ENCODE data around the gene AZI2. TPM values are rescaled to one million over a fixed set of nuclear protein-coding genes. Genes with fewer than 3 reads are reported as not detected.

The AZI2 gene
- total RNA-seq = 38.3 TPM
- long read RNA-seq, full-length matches to known transcripts = 42 of 49 reads
- long read RNA-seq, partial matches to known transcripts = 2 of 49 reads
- long read RNA-seq, other reads (novel, unspliced or antisense) = 5 of 49 reads

- DNase-seq (ENCODE audit: low spot score) = peak; percentile 97
- intact Hi-C loops (cut with DNase I) = loop anchor here (5.0 kb wide), 1 partner anchor 107 kb away; the partner anchor contains the start of gene CMC1
These were observed at the start of gene AZI2, which contains the start of gene ZCWPW2 for GRCh38 chr3:28348629-28349468. TSS of gene AZI2 (minus strand) at chr3:28348824. CDS start at chr3:28340617, 8,207 bp downstream. TSS of gene ZCWPW2 (plus strand) at chr3:28348721. CDS start at chr3:28413069, 64,348 bp downstream.

GRCh38 chr3:28388978-28389377 is 40.4 kb upstream of the AZI2 start:
- no peak for DNase-seq (ENCODE audit: low spot score)
- intact Hi-C loops (cut with DNase I) = no loop called here

GRCh38 chr3:28386049-28386448 is 37.4 kb upstream of the AZI2 start:
- no peak for DNase-seq (ENCODE audit: low spot score)
- intact Hi-C loops (cut with DNase I) = no loop called here

- intact Hi-C loops (cut with DNase I) = no loop called here
- no peak for DNase-seq (ENCODE audit: low spot score)
These were observed 27.8 kb upstream of the AZI2 start for GRCh38 chr3:28376424-28376823.

- intact Hi-C loops (cut with DNase I) = loop anchor here (5.0 kb wide), 1 partner anchor 107 kb away; the partner anchor contains the start of gene CMC1
- no peak for DNase-seq (ENCODE audit: low spot score)
These were observed 911 bp upstream of the AZI2 start for GRCh38 chr3:28349469-28350000.

GRCh38 chr3:28348265-28348628 is 377 bp downstream of the AZI2 start:
- intact Hi-C loops (cut with DNase I) = loop anchor here (5.0 kb wide), 1 partner anchor 106 kb away; the partner anchor contains the start of gene CMC1
- DNase-seq (ENCODE audit: low spot score) = no peak

- intact Hi-C loops (cut with DNase I) = loop anchor here (5.0 kb wide), 1 partner anchor 105 kb away; the partner anchor contains the start of gene CMC1
- DNase-seq (ENCODE audit: low spot score) = no peak
These were observed 1.0 kb downstream of the AZI2 start for GRCh38 chr3:28347374-28348264.

- intact Hi-C loops (cut with DNase I) = loop anchor here (5.0 kb wide), 1 partner anchor 103 kb away; the partner anchor contains the start of gene CMC1
- no peak for DNase-seq (ENCODE audit: low spot score)
These were observed 2.9 kb downstream of the AZI2 start for GRCh38 chr3:28345690-28346089.

- no peak for DNase-seq (ENCODE audit: low spot score)
- intact Hi-C loops (cut with DNase I) = no loop called here
These were observed 5.5 kb downstream of the AZI2 start for GRCh38 chr3:28343144-28343543.

GRCh38 chr3:28337230-28337629 is 11.4 kb downstream of the AZI2 start:
- intact Hi-C loops (cut with DNase I) = no loop called here
- DNase-seq (ENCODE audit: low spot score) = no peak

- intact Hi-C loops (cut with DNase I) = no loop called here
- DNase-seq (ENCODE audit: low spot score) = no peak
These were observed 13.4 kb downstream of the AZI2 start for GRCh38 chr3:28335246-28335645.

- no peak for DNase-seq (ENCODE audit: low spot score)
- intact Hi-C loops (cut with DNase I) = no loop called here
These were observed 14.1 kb downstream of the AZI2 start for GRCh38 chr3:28334552-28334951.

GRCh38 chr3:28328188-28329151 is 20.2 kb downstream of the AZI2 start:
- intact Hi-C loops (cut with DNase I) = loop anchor here (5.0 kb wide), 1 partner anchor 616 kb away; no protein-coding TSS in a partner anchor
- DNase-seq (ENCODE audit: low spot score) = no peak

GRCh38 chr3:28326458-28326926 is 22.1 kb downstream of the AZI2 start:
- no peak for DNase-seq (ENCODE audit: low spot score)
- intact Hi-C loops (cut with DNase I) = loop anchor here (5.0 kb wide), 1 partner anchor 614 kb away; no protein-coding TSS in a partner anchor

- no peak for DNase-seq (ENCODE audit: low spot score)
- intact Hi-C loops (cut with DNase I) = no loop called here
These were observed 26.2 kb downstream of the AZI2 start for GRCh38 chr3:28322464-28322863.

- intact Hi-C loops (cut with DNase I) = no loop called here
- no peak for DNase-seq (ENCODE audit: low spot score)
These were observed 27.6 kb downstream of the AZI2 start for GRCh38 chr3:28320981-28321380.

- intact Hi-C loops (cut with DNase I) = no loop called here
- no peak for DNase-seq (ENCODE audit: low spot score)
These were observed 31.1 kb downstream of the AZI2 start for GRCh38 chr3:28317438-28318022.

GRCh38 chr3:28316226-28316625 is 32.4 kb downstream of the AZI2 start:
- intact Hi-C loops (cut with DNase I) = no loop called here
- DNase-seq (ENCODE audit: low spot score) = no peak
